GM12878 (cell line): Measurements from ENCODE around the gene TIAM1. TPM values are rescaled to one million over a fixed set of nuclear protein-coding genes. Genes with fewer than 3 reads are reported as not detected.

Experiments
- ATAC-seq: fragments of 200-7000 bp; cut with Tn5 transposase; 3 replicates; pipeline ENCODE4 v1.9.1; 2020; ENCODE audit warnings: mild to moderate bottlenecking, moderate library complexity
- BruUV-seq: library from RNA; stranded (reverse); fragments of 400-500 nt; replicated peaks from 2 replicates; lab custom pipeline; 2021; lab: Mats Ljungman, UMichigan
- CTCF ChIA-PET: fragments of 300-600 bp; sonication (Branson Sonifier 250); formaldehyde crosslinking; extraction: SDS; loops from one replicate; lab custom pipeline; 2021; ENCODE audit warnings: inconsistent platforms; lab: Yijun Ruan, JAX
- POLR2A ChIA-PET: fragments of 350-600 bp; formaldehyde crosslinking; extraction: SDS; loops from one replicate; lab custom pipeline; 2021; ENCODE audit warnings: inconsistent platforms; lab: Charles Lee
- RAD21 ChIA-PET: fragments of 300-600 bp; sonication (Branson Sonifier 250); formaldehyde crosslinking; loops from one replicate; lab custom pipeline; 2023; ENCODE audit warnings: antibody characterized with exemption; ENCODE audit not compliant: unreplicated experiment; lab: Charles Lee
- SMC1A ChIA-PET: fragments of 300-600 bp; sonication (Branson Sonifier 250); formaldehyde crosslinking; loops from one replicate; lab custom pipeline; 2023; ENCODE audit not compliant: unreplicated experiment, uncharacterized antibody; lab: Charles Lee
- DNase-seq: peaks from one replicate; pipeline ENCODE4 v3.0.0-alpha.2; 2011; ENCODE audit warnings: low read depth, low spot score
- FAIRE-seq: peaks from 3 replicates; lab custom pipeline; 2011; peaks lifted over from hg19 to GRCh38; lab: Jason Lieb, UNC
- H2AFZ ChIP-seq: 2 replicates; pipeline ENCODE4 v1.6.0; 2011; ENCODE audit warnings: low read depth, low read length, control low read depth; ENCODE audit not compliant: control insufficient read depth
- H3K27ac ChIP-seq: 2 replicates; pipeline ENCODE4 v1.5.1; 2011; ENCODE audit warnings: control low read depth; ENCODE audit not compliant: control insufficient read depth, insufficient read depth
- H3K27me3 ChIP-seq, 2 experiments: replicated peaks in 1 of 2; 2 replicates each; pipeline versions ENCODE4 v1.6.0 to v1.6.1; 2011; ENCODE audit warnings: low read length in 1 of 2; ENCODE audit not compliant: control insufficient read depth in 2 of 2, insufficient read depth in 2 of 2
- H3K36me3 ChIP-seq, 2 experiments: 2 replicates each; pipeline ENCODE4 v1.5.1; 2011; ENCODE audit warnings: low read length in 1 of 2; ENCODE audit not compliant: control insufficient read depth in 2 of 2, insufficient read depth in 2 of 2
- H3K4me1 ChIP-seq: 2 replicates; pipeline ENCODE4 v1.6.1; 2011; ENCODE audit warnings: mild to moderate bottlenecking, low read length, moderate library complexity, mixed read lengths; ENCODE audit not compliant: control insufficient read depth, insufficient read depth
- H3K4me2 ChIP-seq: 2 replicates; pipeline ENCODE4 v1.6.0; 2011; ENCODE audit warnings: control low read depth; ENCODE audit not compliant: control insufficient read depth, insufficient read depth
- H3K4me3 ChIP-seq: fragments of 200-600 bp; sonication (generic); 2 replicates; pipeline ENCODE4 v1.5.1; 2016
- H3K79me2 ChIP-seq: 2 replicates; pipeline ENCODE4 v1.6.0; 2011; ENCODE audit warnings: low read length; ENCODE audit not compliant: control insufficient read depth, insufficient read depth
- H3K9ac ChIP-seq: 2 replicates; pipeline ENCODE4 v1.8.0; 2011; ENCODE audit warnings: low read length, control low read depth, mixed read lengths; ENCODE audit not compliant: control insufficient read depth, insufficient read depth
- H3K9me3 ChIP-seq: replicated peaks from 3 replicates; pipeline ENCODE4 v1.5.1; 2011; ENCODE audit warnings: mild to moderate bottlenecking, low read length; ENCODE audit not compliant: control insufficient read depth, insufficient read depth
- H4K20me1 ChIP-seq: 2 replicates; pipeline ENCODE4 v1.6.0; 2011; ENCODE audit not compliant: control insufficient read depth, insufficient read depth
- CBFB ChIP-seq: IDR thresholded peaks from 2 replicates; pipeline ENCODE4 v1.6.1; 2016; ENCODE audit warnings: antibody characterized with exemption, low read depth
- CREB1 ChIP-seq: IDR thresholded peaks from 2 replicates; pipeline ENCODE4 v1.6.1; 2012; ENCODE audit warnings: low read depth, mild to moderate bottlenecking, inconsistent platforms
- ESRRA ChIP-seq: IDR thresholded peaks from 2 replicates; pipeline ENCODE4 v1.6.1; 2012; ENCODE audit warnings: mild to moderate bottlenecking, low read length, improper control_type of control experiment
- IKZF1 ChIP-seq: fragments of 450-650 bp; conservative IDR thresholded peaks from 2 replicates; pipeline ENCODE4 v1.6.1; 2017; ENCODE audit warnings: antibody characterized with exemption, mild to moderate bottlenecking
- JUNB ChIP-seq: IDR thresholded peaks from 2 replicates; pipeline ENCODE4 v1.6.1; 2016; ENCODE audit warnings: antibody characterized with exemption, mild to moderate bottlenecking
- KDM1A ChIP-seq: fragments of 200-600 bp; sonication (generic); IDR thresholded peaks from 2 replicates; pipeline ENCODE4 v1.6.1; 2016; ENCODE audit warnings: borderline replicate concordance
- RCOR1 ChIP-seq: conservative IDR thresholded peaks from 2 replicates; pipeline ENCODE4 v1.6.1; 2012; ENCODE audit warnings: low read depth, low read length, improper control_type of control experiment
- TARDBP ChIP-seq: IDR thresholded peaks from 2 replicates; pipeline ENCODE4 v1.6.1; 2016; ENCODE audit warnings: borderline replicate concordance
- ZNF207 ChIP-seq: fragments of 450-650 bp; IDR thresholded peaks from 2 replicates; pipeline ENCODE4 v1.6.1; 2014; ENCODE audit warnings: antibody characterized with exemption, mild to moderate bottlenecking, borderline replicate concordance
- ZNF217 ChIP-seq: fragments of 450-650 bp; IDR thresholded peaks from 2 replicates; pipeline ENCODE4 v1.6.1; 2017; ENCODE audit warnings: antibody characterized with exemption, mild to moderate bottlenecking
- ZZZ3 ChIP-seq: IDR thresholded peaks from 2 replicates; pipeline ENCODE4 v1.6.1; 2011; ENCODE audit warnings: low read depth; ENCODE audit not compliant: control insufficient read depth, insufficient read length
- WGBS: methylation state at CpG from one replicate; pipeline ENCODE4 v1.1.6; 2016; ENCODE audit warnings: low lambda C conversion rate; ENCODE audit not compliant: insufficient replicate concordance, insufficient coverage; ENCODE audit errors: missing lambda C conversion rate; 5-methylcytosine and 5-hydroxymethylcytosine counted together
- in situ Hi-C: fragments of 300-500 bp; cut with MboI; formaldehyde crosslinking; loops from 9 replicates; pipeline ENCODE4 v1.14.3; 2018; ENCODE audit warnings: mixed read lengths
- intact Hi-C: fragments of 100-400 bp; cut with micrococcal nuclease; formaldehyde crosslinking; loops from one replicate; pipeline ENCODE4 v1.14.2; 2022; ENCODE audit not compliant: unreplicated experiment
- polyA plus RNA-seq, 11 experiments: library from polyadenylated mRNA; depleted of rRNA in 4 of 11; unstranded in 6 of 11; stranded (reverse) in 5 of 11; fragments of >200 nt; fragmentation: Nextera tagmentation in 4 of 11; fragmentation: Illumina TruSeq in 1 of 11; extraction: Ambion mirVana in 4 of 11; extraction: Trizol in 1 of 11; gene quantifications; 1 replicate in 1 of 11; 2 replicates in 10 of 11; pipeline versions ENCODE4 v1.2.1 to v1.2.3, GENCODE V29; 2011 to 2016; ENCODE audit warnings: inconsistent platforms in 2 of 11, missing spikeins in 2 of 11, low read depth in 1 of 11
- total RNA-seq, 4 experiments: library from RNA; depleted of rRNA in 3 of 4; stranded (reverse); fragments of >200 nt in 3 of 4; fragmentation: Illumina TruSeq in 1 of 4; extraction: Trizol in 1 of 4; gene quantifications; 2 replicates each; pipeline versions ENCODE4 v1.2.1 to v1.2.3, GENCODE V29; 2013 to 2021
- TF ChIP-seq, protein P1 (sequence below): IDR thresholded peaks from 2 replicates; pipeline ENCODE4 v1.6.1; 2012; ENCODE audit warnings: low read depth, low read length, improper control_type of control experiment

The TIAM1 gene
- total and polyA plus RNA-seq, 10 of the 15 experiments (the other 5 are each of a cell fraction or from before 2014, with no cell fraction given) = 0.31 to 35.9 (median 0.78) TPM

DNA sequence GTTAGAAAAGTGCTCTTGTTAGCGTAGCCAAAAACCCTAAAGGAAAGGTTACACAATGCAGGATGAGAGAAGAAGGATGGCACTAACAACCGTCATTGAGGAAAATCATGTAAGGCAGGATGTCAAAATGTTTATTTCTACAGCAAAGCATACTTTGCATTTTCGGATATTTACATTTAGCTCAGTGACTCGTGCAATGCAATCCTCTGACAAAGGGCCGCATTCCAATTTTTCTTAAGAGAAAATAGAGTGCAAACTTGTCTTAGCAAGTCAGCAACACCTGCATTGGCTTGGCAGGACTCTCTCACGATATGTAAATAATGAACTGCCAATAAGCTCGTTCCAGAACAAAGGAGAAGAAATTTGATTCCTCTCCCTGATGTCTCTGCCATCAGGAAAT is 33.3 kb downstream of the TIAM1 start:
- 32% methylated on average over 7 of the region's 7 CpGs for WGBS
- Histone ChIP-seq H3K4me3 (no peak overlapping the region), H3K9ac (no peak overlapping the region), H3K27ac (no peak overlapping the region), H4K20me1 (no peaks in the 10 kb centered on the region), H3K27me3 (no peaks in the 10 kb centered on the region), H3K9me3 (no peaks in the 10 kb centered on the region; the same call in 2 of the 3 replicates), H3K4me1 (no peaks in the 10 kb centered on the region), H3K4me2 (no peak overlapping the region), H2AFZ (no peak overlapping the region), H3K79me2 (no peaks in the 10 kb centered on the region), H3K36me3 (no peaks in the 10 kb centered on the region)
- DNase-seq (no peak), FAIRE-seq (no peak), ATAC-seq (no peak)
- ChIA-PET POLR2A (no interaction called here), CTCF (interaction anchor here (0.6 kb wide), 1 partner anchor 20 kb away, joined by 4 read pairs; no protein-coding TSS in a partner anchor), RAD21 (no interaction called here), SMC1A (interaction anchor here (0.8 to 3.8 kb wide), 10 partner anchors 8 to 269 kb away, joined by 3 to 12 read pairs (median 4); no protein-coding TSS in a partner anchor)
- no peak for TF ChIP-seq CREB1
- BruUV-seq = no TSS peak
- intact Hi-C loops = no loop called here
- in situ Hi-C loops = no loop called here

DNA sequence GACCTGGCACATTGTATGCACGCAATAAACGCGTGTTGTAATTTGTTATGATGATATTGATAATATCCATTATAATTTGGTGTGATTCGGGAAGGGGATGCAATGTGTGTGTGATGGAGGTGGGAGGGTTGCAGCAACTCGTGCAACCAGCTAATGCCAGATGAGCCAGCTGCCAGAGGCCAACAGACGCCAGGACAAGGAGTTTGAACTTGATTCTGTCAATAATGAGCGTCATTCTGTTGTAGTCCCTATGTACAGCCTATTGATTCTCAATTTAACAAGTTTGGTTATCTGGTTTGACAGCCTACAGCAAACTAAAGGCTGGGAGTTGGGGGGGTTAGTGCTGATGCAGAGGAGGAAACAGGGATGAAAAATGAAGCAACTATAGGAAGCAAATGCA is 35.5 kb downstream of the TIAM1 start:
- H3K27ac ChIP-seq = no peak overlapping the region
- H2AFZ ChIP-seq = no peak overlapping the region
- no peak overlapping the region for H3K4me3 ChIP-seq
- no peaks in the 10 kb centered on the region for H3K79me2 ChIP-seq
- no peaks in the 10 kb centered on the region for H3K4me1 ChIP-seq
- DNase-seq (no peak), FAIRE-seq (no peak), ATAC-seq (no peak)
- H3K4me2 ChIP-seq = no peak overlapping the region
- no peak overlapping the region for H3K9ac ChIP-seq
- H3K36me3 ChIP-seq = no peaks in the 10 kb centered on the region
- SMC1A ChIA-PET = interaction anchor here (2.1 to 3.8 kb wide), 2 partner anchors 10 to 272 kb away, joined by 5 to 12 read pairs; no protein-coding TSS in a partner anchor
- no peaks in the 10 kb centered on the region for H3K9me3 ChIP-seq
- 36% methylated on average over 7 of the region's 7 CpGs for WGBS
- H3K27me3 ChIP-seq = no peaks in the 10 kb centered on the region
- no peaks in the 10 kb centered on the region for H4K20me1 ChIP-seq
- in situ Hi-C loops (no loop called here), intact Hi-C loops (no loop called here)
- POLR2A ChIA-PET = no interaction called here
- RAD21 ChIA-PET = no interaction called here
- CTCF ChIA-PET = interaction anchor here (1.4 kb wide), 1 partner anchor 10 kb away, joined by 4 read pairs; no protein-coding TSS in a partner anchor
- BruUV-seq = no TSS peak
- TF ChIP-seq ZZZ3 (no peak), ZNF207 (no peak), ZNF217 (no peak), JUNB (no peak), IKZF1 (no peak), TARDBP (no peak), RCOR1 (no peak), CBFB (no peak), ESRRA (no peak), KDM1A (no peak)
- TF ChIP-seq, protein P1, sequence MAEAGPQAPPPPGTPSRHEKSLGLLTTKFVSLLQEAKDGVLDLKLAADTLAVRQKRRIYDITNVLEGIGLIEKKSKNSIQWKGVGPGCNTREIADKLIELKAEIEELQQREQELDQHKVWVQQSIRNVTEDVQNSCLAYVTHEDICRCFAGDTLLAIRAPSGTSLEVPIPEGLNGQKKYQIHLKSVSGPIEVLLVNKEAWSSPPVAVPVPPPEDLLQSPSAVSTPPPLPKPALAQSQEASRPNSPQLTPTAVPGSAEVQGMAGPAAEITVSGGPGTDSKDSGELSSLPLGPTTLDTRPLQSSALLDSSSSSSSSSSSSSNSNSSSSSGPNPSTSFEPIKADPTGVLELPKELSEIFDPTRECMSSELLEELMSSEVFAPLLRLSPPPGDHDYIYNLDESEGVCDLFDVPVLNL = no peak
